Endothelial cell of hepatic sinusoid (primary cell): ENCODE data around the gene COQ6.
"Not testable (repeated sequence)": the region's sequence is repeated elsewhere in the genome, so short reads cannot be mapped to it uniquely, and the experiment has no call there.

ENCODE experiments used
- in situ Hi-C: cut with HindIII; loops from 2 replicates; pipeline ENCODE4 v1.10.0; 2017; ENCODE audit warnings: low sequenced_read_pairs

Gene COQ6

GRCh38 chr14:73949752-73950734 lies at the start of gene COQ6, which contains the start of gene FAM161B:
Gene COQ6 (plus strand): TSS chr14:73950302. CDS start chr14:73950333, 31 bp downstream.
Gene FAM161B (minus strand): TSS chr14:73950094. CDS start chr14:73950026, 68 bp downstream.
- in situ Hi-C loops = no loop called here

GRCh38 chr14:73903028-73903427 lies 47.1 kb upstream of the COQ6 start:
- in situ Hi-C loops = no loop called here

GRCh38 chr14:73909681-73910080 lies 40.4 kb upstream of the COQ6 start:
- in situ Hi-C loops = no loop called here

GRCh38 chr14:73913256-73913655 lies 36.8 kb upstream of the COQ6 start:
- in situ Hi-C loops = no loop called here

- in situ Hi-C loops = no loop called here
Measured at GRCh38 chr14:73916324-73916723, 33.8 kb upstream of the COQ6 start.

GRCh38 chr14:73919457-73919856 lies 30.6 kb upstream of the COQ6 start:
- in situ Hi-C loops = not testable (repeated sequence)

GRCh38 chr14:73924337-73924736 lies 25.8 kb upstream of the COQ6 start:
- in situ Hi-C loops = no loop called here

GRCh38 chr14:73935666-73936065 lies 14.4 kb upstream of the COQ6 start:
- in situ Hi-C loops = no loop called here

GRCh38 chr14:73936548-73936947 lies 13.6 kb upstream of the COQ6 start:
- in situ Hi-C loops = no loop called here

- in situ Hi-C loops = no loop called here
Measured at GRCh38 chr14:73937012-73937411, 13.1 kb upstream of the COQ6 start.

GRCh38 chr14:73942180-73942579 lies 7.9 kb upstream of the COQ6 start:
- in situ Hi-C loops = no loop called here

- in situ Hi-C loops = no loop called here
Measured at GRCh38 chr14:73943083-73943482, 7.0 kb upstream of the COQ6 start.

GRCh38 chr14:73944432-73945158 lies 5.5 kb upstream of the COQ6 start:
- in situ Hi-C loops = no loop called here

- in situ Hi-C loops = no loop called here
Measured at GRCh38 chr14:73945159-73945670, 4.9 kb upstream of the COQ6 start.

- in situ Hi-C loops = no loop called here
Measured at GRCh38 chr14:73953731-73954130, 3.6 kb downstream of the COQ6 start.

GRCh38 chr14:73955674-73956073 lies 5.6 kb downstream of the COQ6 start:
- in situ Hi-C loops = no loop called here

GRCh38 chr14:73958591-73958990 lies 8.5 kb downstream of the COQ6 start:
- in situ Hi-C loops = no loop called here

GRCh38 chr14:73961192-73961591 lies 11.1 kb downstream of the COQ6 start:
- in situ Hi-C loops = no loop called here

GRCh38 chr14:73965216-73965615 lies 15.1 kb downstream of the COQ6 start:
- in situ Hi-C loops = no loop called here

GRCh38 chr14:73968885-73969284 lies 18.8 kb downstream of the COQ6 start:
- in situ Hi-C loops = no loop called here

GRCh38 chr14:73973497-73973896 lies 23.4 kb downstream of the COQ6 start:
- in situ Hi-C loops = no loop called here

- in situ Hi-C loops = no loop called here
Measured at GRCh38 chr14:73976125-73976524, 26.0 kb downstream of the COQ6 start.
